Measurements from ENCODE around the gene DRG1. TPM values are rescaled to one million over a fixed set of nuclear protein-coding genes. Genes with fewer than 3 reads are reported as not detected.
A peak's percentile ranks its signal among the peaks of the same experiment; 100 is the strongest.
"Not testable (repeated sequence)": the region's sequence is repeated elsewhere in the genome, so short reads cannot be mapped to it uniquely, and the experiment has no call there.

The DRG1 gene
- 41.5 TPM for total RNA-seq

- intact Hi-C loops (cut with DNase I), result no loop called here
- ATAC-seq, result peak; percentile 99
- DNase-seq (ENCODE audit: low spot score), result peak; percentile 99
Measured at GRCh38 chr22:31399211-31400022, at the start of gene DRG1. TSS of gene DRG1 (plus strand) at chr22:31399604. CDS start at chr22:31399684, 80 bp downstream.

DNA sequence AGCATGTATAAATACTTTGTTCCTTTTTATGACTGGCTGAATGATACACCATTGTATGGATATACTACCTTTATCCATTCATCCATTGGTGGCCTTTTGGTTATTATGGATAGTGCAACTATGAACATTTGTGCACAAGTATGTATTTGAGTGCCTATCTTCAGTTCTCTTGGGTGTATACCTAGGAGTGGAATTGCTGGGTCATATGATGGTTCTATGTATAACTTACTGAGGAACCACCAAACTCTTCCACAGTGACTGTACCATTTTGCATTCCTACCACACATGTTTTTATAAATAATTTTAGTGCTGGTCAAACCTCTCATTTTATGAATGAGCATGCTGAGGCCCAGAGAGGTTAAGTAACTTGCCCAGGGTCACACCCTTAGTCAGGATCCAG lies 49.4 kb upstream of the DRG1 start:
- intact Hi-C loops (cut with DNase I), result no loop called here
- no peak for ATAC-seq
- DNase-seq (ENCODE audit: low spot score), result no peak

- intact Hi-C loops (cut with DNase I), result no loop called here
- ATAC-seq (no peak), DNase-seq (ENCODE audit: low spot score) (no peak)
Measured at GRCh38 chr22:31350410-31350863, 49.0 kb upstream of the DRG1 start.

GRCh38 chr22:31354515-31354914 lies 44.9 kb upstream of the DRG1 start:
- ATAC-seq (no peak), DNase-seq (ENCODE audit: low spot score) (no peak)
- intact Hi-C loops (cut with DNase I), result no loop called here

GRCh38 chr22:31360029-31360428 lies 39.4 kb upstream of the DRG1 start:
- intact Hi-C loops (cut with DNase I), result no loop called here
- ATAC-seq (no peak), DNase-seq (ENCODE audit: low spot score) (no peak)

- DNase-seq (ENCODE audit: low spot score) (no peak), ATAC-seq (no peak)
- intact Hi-C loops (cut with DNase I), result no loop called here
Measured at GRCh38 chr22:31361743-31362142, 37.7 kb upstream of the DRG1 start.

- DNase-seq (ENCODE audit: low spot score) (no peak), ATAC-seq (no peak)
- intact Hi-C loops (cut with DNase I), result no loop called here
Measured at GRCh38 chr22:31363885-31364465, 35.4 kb upstream of the DRG1 start.

- intact Hi-C loops (cut with DNase I), result no loop called here
- no peak for ATAC-seq
- no peak for DNase-seq (ENCODE audit: low spot score)
Measured at GRCh38 chr22:31367426-31367825, 32.0 kb upstream of the DRG1 start.

GRCh38 chr22:31377612-31378011 lies 21.8 kb upstream of the DRG1 start:
- ATAC-seq (no peak), DNase-seq (ENCODE audit: low spot score) (no peak)
- intact Hi-C loops (cut with DNase I), result no loop called here

GRCh38 chr22:31378123-31378522 lies 21.3 kb upstream of the DRG1 start:
- intact Hi-C loops (cut with DNase I), result no loop called here
- DNase-seq (ENCODE audit: low spot score) (no peak), ATAC-seq (no peak)

DNA sequence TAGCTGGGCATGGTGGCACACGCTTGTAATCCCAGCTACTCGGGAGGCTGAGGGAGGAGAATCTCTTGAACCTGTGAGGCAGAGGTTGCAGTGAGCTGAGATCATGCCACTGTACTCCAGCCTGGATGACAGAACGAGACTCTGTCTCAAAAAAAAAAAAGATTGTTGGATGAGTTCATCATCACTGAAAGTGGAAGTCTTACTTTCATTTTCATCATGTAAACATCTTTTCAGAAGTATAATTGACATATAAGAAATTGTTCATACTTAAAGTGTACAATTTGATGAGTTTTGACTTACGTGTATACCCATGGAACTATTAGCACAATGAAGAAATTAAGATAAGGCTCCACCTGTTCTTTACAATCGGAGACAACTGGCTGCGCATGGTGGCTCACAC lies 20.8 kb upstream of the DRG1 start:
- intact Hi-C loops (cut with DNase I); DNase-seq (ENCODE audit: low spot score); ATAC-seq: not testable (repeated sequence)

- intact Hi-C loops (cut with DNase I), result no loop called here
- DNase-seq (ENCODE audit: low spot score), result no peak
- ATAC-seq, result no peak
Measured at GRCh38 chr22:31393893-31394292, 5.5 kb upstream of the DRG1 start.

GRCh38 chr22:31394326-31394725 lies 5.1 kb upstream of the DRG1 start:
- intact Hi-C loops (cut with DNase I), result no loop called here
- no peak for DNase-seq (ENCODE audit: low spot score)
- ATAC-seq, result no peak

GRCh38 chr22:31398231-31398630 lies 1.2 kb upstream of the DRG1 start:
- DNase-seq (ENCODE audit: low spot score), result no peak
- intact Hi-C loops (cut with DNase I), result no loop called here
- ATAC-seq, result no peak

DNA sequence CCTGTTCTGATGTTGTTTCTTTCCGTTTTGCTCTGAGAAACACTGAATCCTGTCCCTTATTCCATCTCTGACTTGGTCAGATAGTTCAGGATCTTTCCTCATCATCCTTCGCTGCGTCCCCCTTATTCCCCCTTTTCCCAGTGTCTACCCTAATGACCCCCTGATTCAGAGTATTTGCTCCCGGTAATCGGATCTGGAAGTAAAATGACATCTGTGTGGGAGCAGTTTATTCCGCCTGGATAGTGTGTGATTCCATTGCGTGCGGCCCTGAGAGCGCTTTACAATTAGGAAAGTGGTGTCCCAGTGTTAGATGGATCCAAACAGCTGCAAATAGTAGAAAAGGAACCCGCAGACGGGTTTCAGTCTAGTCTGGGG lies 606 bp downstream of the DRG1 start:
- ATAC-seq (no peak), DNase-seq (ENCODE audit: low spot score) (no peak)
- intact Hi-C loops (cut with DNase I), result no loop called here

GRCh38 chr22:31402350-31402749 lies 2.9 kb downstream of the DRG1 start:
- ATAC-seq; DNase-seq (ENCODE audit: low spot score); intact Hi-C loops (cut with DNase I): not testable (repeated sequence)

DNA sequence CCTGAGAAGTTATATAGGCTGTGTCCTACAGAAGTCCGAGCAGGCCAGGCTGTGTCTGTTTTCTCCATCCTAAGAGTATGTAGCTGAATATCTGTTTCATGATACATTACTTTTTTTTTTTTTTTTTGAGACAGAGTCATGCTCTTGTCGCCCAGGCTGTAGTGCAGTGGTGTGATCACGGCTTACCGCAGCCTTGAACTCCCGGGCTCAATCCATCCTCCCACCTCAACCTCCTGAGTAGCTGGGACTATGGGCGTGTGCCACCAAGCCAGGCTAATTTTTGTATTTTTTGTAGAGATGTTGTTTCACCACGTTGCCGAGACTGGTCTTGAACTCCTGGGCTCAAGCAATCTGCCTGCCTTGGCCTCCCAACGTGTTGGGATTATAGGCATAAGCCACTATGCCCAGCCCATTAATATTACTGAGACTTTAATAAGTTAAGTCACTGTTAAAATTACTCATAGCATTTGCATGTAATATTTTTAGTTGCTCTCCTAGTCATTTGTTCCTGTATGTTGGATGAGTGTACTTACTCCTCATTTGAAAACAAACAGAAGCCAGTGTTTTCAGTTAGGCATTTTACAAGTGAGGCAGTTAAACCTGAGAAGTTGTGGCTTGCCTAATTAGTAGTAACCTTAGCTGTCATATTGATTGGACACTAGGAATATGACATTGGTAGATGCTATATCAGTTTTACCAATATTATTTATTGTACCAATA lies 26.1 kb downstream of the DRG1 start:
- DNase-seq (ENCODE audit: low spot score) (no peak), ATAC-seq (no peak)
- intact Hi-C loops (cut with DNase I), result no loop called here

DNA sequence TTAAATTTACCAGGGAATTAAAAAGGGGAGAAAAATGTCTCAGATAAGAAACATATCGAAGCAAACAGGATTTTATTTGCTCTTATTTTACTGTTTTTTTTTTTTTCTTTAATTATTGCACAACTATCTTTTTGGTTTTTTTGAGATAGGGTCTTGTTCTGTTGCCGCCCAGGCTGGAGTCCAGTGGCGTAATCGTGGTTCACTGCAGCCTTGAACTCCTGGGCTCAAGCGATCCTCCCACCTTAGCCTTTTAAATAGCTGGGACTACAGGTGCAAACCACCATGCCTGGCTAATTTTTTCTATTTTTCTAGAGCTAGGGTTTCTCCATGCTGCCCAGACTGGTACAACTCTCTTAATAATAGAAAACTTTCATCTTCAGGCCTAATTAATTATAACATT lies 32.5 kb downstream of the DRG1 start:
- intact Hi-C loops (cut with DNase I), result no loop called here
- ATAC-seq (no peak), DNase-seq (ENCODE audit: low spot score) (no peak)

GRCh38 chr22:31436132-31436531 lies 36.7 kb downstream of the DRG1 start:
- DNase-seq (ENCODE audit: low spot score) (no peak), ATAC-seq (peak; percentile 84)
- intact Hi-C loops (cut with DNase I), result no loop called here

DNA sequence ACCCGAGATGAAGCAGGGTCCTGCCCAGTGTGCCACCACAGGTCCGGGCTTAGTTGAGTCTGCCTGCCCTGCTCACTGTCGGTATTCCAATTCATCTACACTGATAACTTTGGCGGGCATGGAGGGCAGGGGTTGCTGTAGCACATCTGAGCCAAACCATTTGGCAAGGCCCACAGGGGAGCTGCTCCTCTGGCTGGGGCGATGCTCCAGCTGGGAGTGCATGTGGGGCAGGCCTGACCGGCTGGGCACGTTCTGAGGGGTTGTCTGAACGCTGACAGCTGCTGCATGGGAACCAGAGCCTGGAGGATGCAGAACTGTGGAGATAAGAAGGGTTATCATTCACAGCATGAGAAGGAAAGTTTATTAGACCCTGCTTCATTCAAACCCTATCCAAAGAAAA lies 40.4 kb downstream of the DRG1 start:
- DNase-seq (ENCODE audit: low spot score) (no peak), ATAC-seq (peak; percentile 26)
- intact Hi-C loops (cut with DNase I), result no loop called here

Measured in sciatic nerve (tissue), 2 donors.